ENCODE measurements around the gene GPS1. TPM values are rescaled to one million over a fixed set of nuclear protein-coding genes. Genes with fewer than 3 reads are reported as not detected.

The GPS1 gene
- total and polyA plus RNA-seq, 2 donors (not counting 1 experiment from before 2014, with no cell fraction given) = 80.5 to 124 TPM

DNA sequence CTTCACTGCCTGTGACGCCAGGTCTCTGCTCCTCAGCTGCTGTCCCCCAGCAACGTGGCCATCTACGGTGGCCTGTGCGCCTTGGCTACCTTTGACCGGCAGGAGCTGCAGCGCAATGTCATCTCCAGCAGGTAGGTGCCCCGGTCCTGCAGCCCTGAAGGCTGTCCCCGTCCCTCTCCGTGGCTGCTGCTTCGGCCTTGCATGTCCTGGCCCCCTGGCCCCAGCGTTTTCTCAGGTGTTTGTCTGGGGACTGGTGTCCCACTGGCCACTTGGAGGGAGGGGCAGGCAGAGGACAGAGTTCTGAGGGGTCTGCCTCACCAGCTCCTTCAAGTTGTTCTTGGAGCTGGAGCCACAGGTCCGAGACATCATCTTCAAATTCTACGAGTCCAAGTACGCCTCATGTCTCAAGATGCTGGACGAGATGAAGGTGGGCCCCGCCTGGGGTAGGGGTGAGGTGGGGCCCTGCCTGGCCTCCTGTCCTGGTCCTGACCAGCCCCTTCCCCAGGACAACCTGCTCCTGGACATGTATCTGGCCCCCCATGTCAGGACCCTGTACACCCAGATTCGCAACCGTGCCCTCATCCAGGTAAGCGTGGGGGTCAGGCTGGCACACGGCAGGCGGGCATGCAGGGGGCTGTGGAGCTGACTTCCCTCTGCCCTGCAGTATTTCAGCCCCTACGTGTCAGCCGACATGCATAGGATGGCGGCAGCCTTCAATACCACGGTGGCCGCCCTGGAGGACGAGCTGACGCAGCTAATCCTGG, 4.4 kb downstream of the GPS1 start:
- H3K27me3 ChIP-seq (replicated peaks in 1 of 4; ENCODE audit: control extremely low read depth in 1 of 4, control insufficient read depth in 3 of 4, insufficient read depth in 4 of 4, low read length in 3 of 4) = no peaks in the 10 kb centered on the region
- TF ChIP-seq EZH2 (IDR thresholded peaks at IDR 0.05; ENCODE audit: borderline replicate concordance, insufficient read depth, low read depth, low read length, poor library complexity, severe bottlenecking) (no peak), CTCF (IDR thresholded peaks at IDR 0.05) (no peak)
- H2AFZ ChIP-seq (ENCODE audit: insufficient read depth, low read depth, low read length, poor library complexity, severe bottlenecking) = no peak overlapping the region
- H3K4me3 Mint-ChIP-seq = no peak overlapping the region
- DNase-seq = no peak
- WGBS (ENCODE audit: insufficient coverage) = 98% methylated on average over 28 of the region's 28 CpGs
- no peak overlapping the region for H3K4me2 ChIP-seq (replicated peaks; ENCODE audit: low read depth, low read length, poor library complexity, severe bottlenecking)
- intact Hi-C loops (cut with micrococcal nuclease) = no loop called here
- H3K9me3 ChIP-seq (ENCODE audit: control extremely low read depth in 1 of 3, control insufficient read depth in 2 of 3, insufficient read depth in 1 of 3, low read length in 2 of 3) = no peaks in the 10 kb centered on the region
- H3K9ac ChIP-seq (ENCODE audit: low read length) = no peak overlapping the region
- POLR2A ChIA-PET = interaction anchor here (0.5 kb wide), 1 partner anchor 387 kb away, joined by 3 read pairs; no protein-coding TSS in a partner anchor
- peaks cover 11 to 20% of the 10 kb centered on the region in 2 donors for H3K4me1 ChIP-seq (ENCODE audit: control insufficient read depth in 2 of 2, insufficient read depth in 2 of 2, low read length in 2 of 2)
- H3K4me3 ChIP-seq (ENCODE audit: control extremely low read depth in 1 of 5, extremely low read depth in 1 of 5, insufficient read depth in 1 of 5, low read depth in 2 of 5, low read length in 4 of 5) = no peak overlapping the region
- H3K9me3 Mint-ChIP-seq (ENCODE audit: insufficient read depth) = no peaks in the 10 kb centered on the region
- peaks cover 21% of the 10 kb centered on the region for H3K79me2 ChIP-seq (ENCODE audit: control insufficient read depth, insufficient read depth, low read length)
- ATAC-seq (ENCODE audit: low read depth) = no peak
- H3K27me3 Mint-ChIP-seq = no peaks in the 10 kb centered on the region
- peaks cover 0 to 48% of the 10 kb centered on the region in 2 experiments for H3K36me3 ChIP-seq (replicated peaks in 1 of 2; ENCODE audit: control extremely low read depth in 1 of 2, control insufficient read depth in 1 of 2, extremely low read depth in 1 of 2, insufficient read depth in 2 of 2, low read length in 1 of 2)
- H3K4me1 Mint-ChIP-seq = peaks cover 3% of the 10 kb centered on the region
- H3K27ac Mint-ChIP-seq = no peak overlapping the region
- H3K27ac ChIP-seq (ENCODE audit: low read length in 2 of 2) = no peak overlapping the region
- peaks cover 19% of the 10 kb centered on the region for H4K20me1 ChIP-seq (ENCODE audit: control insufficient read depth, insufficient read depth, low read length, poor library complexity, severe bottlenecking)
- CTCF ChIA-PET = interaction anchor here (1.2 kb wide), 1 partner anchor 10 kb away, joined by 3 read pairs; the partner anchor contains the start of gene DUS1L
